Mesenchymal stem cell (in vitro differentiated cells and primary cell): ENCODE data around the gene LTB4R2.
A peak's percentile ranks its signal among the peaks of the same experiment; 100 is the strongest.

Experiments
- DNase-seq: peaks from one replicate; pipeline ENCODE4 v3.0.0-alpha.2; 2013
- H2AFZ ChIP-seq: one replicate; pipeline ENCODE4 v1.6.1; 2013; ENCODE audit warnings: low read depth, mild to moderate bottlenecking, control low read depth, inconsistent platforms, low read length, moderate library complexity
- H2AK5ac ChIP-seq: 2 replicates; pipeline ENCODE4 v1.6.1; 2013; ENCODE audit warnings: low read length, moderate library complexity, mild to moderate bottlenecking, inconsistent platforms; ENCODE audit not compliant: severe bottlenecking
- H2BK120ac ChIP-seq: one replicate; pipeline ENCODE4 v1.6.1; 2013; ENCODE audit warnings: low read depth, mild to moderate bottlenecking, inconsistent platforms, low read length, moderate library complexity
- H2BK12ac ChIP-seq, 2 experiments: one replicate each; pipeline ENCODE4 v1.6.1; 2013; ENCODE audit warnings: inconsistent platforms in 2 of 2, low read length in 2 of 2, mild to moderate bottlenecking in 2 of 2, moderate library complexity in 2 of 2, control low read depth in 1 of 2
- H2BK15ac ChIP-seq: one replicate; pipeline ENCODE4 v1.6.1; 2013; ENCODE audit warnings: mild to moderate bottlenecking, low read depth, inconsistent platforms; ENCODE audit not compliant: poor library complexity, severe bottlenecking
- H2BK5ac ChIP-seq: 2 replicates; pipeline ENCODE4 v1.6.1; 2013; ENCODE audit warnings: low read depth, mild to moderate bottlenecking, low read length, control low read depth, inconsistent platforms; ENCODE audit not compliant: poor library complexity, severe bottlenecking
- H3K14ac ChIP-seq, 2 experiments: one replicate each; pipeline ENCODE4 v1.6.1; 2013; ENCODE audit warnings: inconsistent platforms in 2 of 2, low read length in 2 of 2, control low read depth in 1 of 2, mild to moderate bottlenecking in 1 of 2, moderate library complexity in 1 of 2
- H3K18ac ChIP-seq, 2 experiments: one replicate each; pipeline ENCODE4 v1.6.1; 2013; ENCODE audit warnings: inconsistent platforms in 2 of 2, low read length in 2 of 2, control low read depth in 1 of 2, low read depth in 1 of 2, mild to moderate bottlenecking in 1 of 2
- H3K23ac ChIP-seq, 2 experiments: one replicate each; pipeline ENCODE4 v1.6.1; 2013; ENCODE audit warnings: inconsistent platforms in 2 of 2, low read length in 2 of 2, mild to moderate bottlenecking in 2 of 2, moderate library complexity in 2 of 2, control low read depth in 1 of 2
- H3K27ac ChIP-seq: 2 replicates; pipeline ENCODE4 v1.5.1; 2013; ENCODE audit warnings: mild to moderate bottlenecking, moderate library complexity, low read length, control low read depth, inconsistent platforms; ENCODE audit not compliant: poor library complexity, severe bottlenecking
- H3K27me3 ChIP-seq, 2 experiments: 2 replicates each; pipeline versions ENCODE4 v1.6.1 to v1.7.0; 2013; ENCODE audit warnings: low read length in 2 of 2, mild to moderate bottlenecking in 2 of 2, moderate library complexity in 2 of 2, control low read depth in 1 of 2, inconsistent platforms in 1 of 2; ENCODE audit not compliant: control insufficient read depth in 1 of 2, insufficient read depth in 1 of 2
- H3K36me3 ChIP-seq, 2 experiments: 2 replicates each; pipeline versions ENCODE4 v1.6.1 to v1.7.0; 2013; ENCODE audit warnings: low read length in 2 of 2, control low read depth in 1 of 2, inconsistent platforms in 1 of 2, low read depth in 1 of 2, mild to moderate bottlenecking in 1 of 2; ENCODE audit not compliant: insufficient read depth in 2 of 2, control insufficient read depth in 1 of 2
- H3K4ac ChIP-seq, 2 experiments: one replicate each; pipeline ENCODE4 v1.6.1; 2013; ENCODE audit warnings: inconsistent platforms in 2 of 2, low read length in 2 of 2, mild to moderate bottlenecking in 2 of 2, moderate library complexity in 2 of 2, control low read depth in 1 of 2, low read depth in 1 of 2
- H3K4me1 ChIP-seq: 2 replicates; pipeline ENCODE4 v1.6.1; 2013; ENCODE audit warnings: low read depth, low read length, control low read depth; ENCODE audit not compliant: control insufficient read depth, insufficient read depth
- H3K4me2 ChIP-seq: 2 replicates; pipeline ENCODE4 v1.6.1; 2013; ENCODE audit warnings: low read length, mild to moderate bottlenecking, inconsistent platforms; ENCODE audit not compliant: poor library complexity, severe bottlenecking
- H3K4me3 ChIP-seq, 2 experiments: 2 replicates each; pipeline versions ENCODE4 v1.5.1 to v1.7.0; 2013; ENCODE audit warnings: low read length in 2 of 2, mild to moderate bottlenecking in 2 of 2, control low read depth in 1 of 2, low read depth in 1 of 2; ENCODE audit not compliant: insufficient read depth in 1 of 2
- H3K79me1 ChIP-seq: replicated peaks from 2 replicates; pipeline ENCODE4 v1.6.1; 2013; ENCODE audit warnings: mild to moderate bottlenecking, control low read depth, low read length, inconsistent platforms; ENCODE audit not compliant: poor library complexity, severe bottlenecking
- H3K9ac ChIP-seq: 2 replicates; pipeline ENCODE4 v1.7.0; 2013; ENCODE audit warnings: mild to moderate bottlenecking, low read length, moderate library complexity
- H3K9me3 ChIP-seq: 2 replicates; pipeline ENCODE4 v1.7.0; 2013; ENCODE audit warnings: mild to moderate bottlenecking, low read length; ENCODE audit not compliant: control insufficient read depth
- H4K8ac ChIP-seq: one replicate; pipeline ENCODE4 v1.6.1; 2013; ENCODE audit warnings: inconsistent platforms, mild to moderate bottlenecking, low read length, moderate library complexity
- H4K91ac ChIP-seq: one replicate; pipeline ENCODE4 v1.6.1; 2013; ENCODE audit warnings: mild to moderate bottlenecking, low read length, inconsistent platforms
- WGBS: methylation state at CpG from one replicate; pipeline ENCODE4 v1.1.7; 2013; ENCODE audit warnings: mixed read lengths; 5-methylcytosine and 5-hydroxymethylcytosine counted together

Gene LTB4R2

DNA sequence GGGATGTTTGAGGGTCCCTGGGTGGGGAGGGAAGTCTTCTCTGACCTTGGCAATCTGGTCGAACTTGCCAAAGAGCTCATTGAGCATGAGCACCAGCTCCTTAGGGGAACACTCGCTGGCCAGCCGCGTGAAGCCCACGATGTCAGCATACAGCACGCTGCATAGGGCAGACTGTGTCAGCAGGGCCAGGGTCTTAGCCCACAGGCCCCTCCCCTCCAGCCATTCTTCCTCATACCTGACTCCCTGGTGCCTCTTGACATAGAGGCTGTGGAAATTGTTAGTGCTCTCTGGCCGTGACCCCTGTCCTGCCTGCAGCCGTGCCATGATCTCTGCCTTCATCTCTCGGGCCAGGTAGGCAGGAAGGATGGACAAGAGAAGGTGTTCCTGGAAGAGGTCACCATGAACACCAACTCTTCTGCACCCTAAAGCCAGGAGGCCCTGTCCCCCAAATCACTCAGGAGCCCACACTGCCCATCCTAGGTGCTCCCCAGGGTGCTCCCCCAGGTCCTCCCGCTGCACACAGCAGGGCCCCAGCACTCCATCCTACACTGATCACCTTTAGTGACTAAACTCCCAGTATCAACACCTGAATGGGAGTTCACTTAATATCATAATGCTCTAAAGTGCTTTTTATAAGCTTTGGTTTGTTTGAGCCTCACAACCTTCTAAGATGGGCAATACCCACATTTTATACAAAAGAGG lies 21.2 kb downstream of the LTB4R2 start:
- no peak overlapping the region for H3K4me2 ChIP-seq
- 92% methylated on average over 10 of the region's 10 CpGs for whole genome bisulfite sequencing
- H2BK12ac ChIP-seq, result no peak overlapping the region
- H3K23ac ChIP-seq, result no peak overlapping the region
- H2BK15ac ChIP-seq, result no peak overlapping the region
- H3K4ac ChIP-seq, result no peak overlapping the region
- no peak for DNase-seq
- peak overlapping the region; percentile 6 for H4K91ac ChIP-seq
- peaks cover 11 to 29% of the 10 kb centered on the region in 2 experiments for H3K27me3 ChIP-seq
- H3K14ac ChIP-seq, result no peak overlapping the region
- H3K27ac ChIP-seq, result no peak overlapping the region
- no peaks in the 10 kb centered on the region for H3K9me3 ChIP-seq
- H3K79me1 ChIP-seq, result no peaks in the 10 kb centered on the region
- no peak overlapping the region for H3K4me3 ChIP-seq
- H2AFZ ChIP-seq, result no peak overlapping the region
- H3K36me3 ChIP-seq, result no peaks in the 10 kb centered on the region
- no peak overlapping the region for H3K18ac ChIP-seq
- no peak overlapping the region for H3K9ac ChIP-seq
- H2BK120ac ChIP-seq, result no peak overlapping the region
- H2AK5ac ChIP-seq, result no peak overlapping the region
- peaks cover 31% of the 10 kb centered on the region for H3K4me1 ChIP-seq
- H4K8ac ChIP-seq, result no peak overlapping the region
- no peak overlapping the region for H2BK5ac ChIP-seq

- Histone ChIP-seq H2BK12ac (no peak overlapping the region), H2BK15ac (no peak overlapping the region), H3K18ac (no peak overlapping the region), H3K79me1 (no peaks in the 10 kb centered on the region), H3K9ac (no peak overlapping the region), H4K91ac (no peak overlapping the region), H3K27ac (no peak overlapping the region), H3K4me2 (no peak overlapping the region), H2AFZ (no peak overlapping the region), H3K36me3 (peaks cover 0 to 3% of the 10 kb centered on the region in 2 experiments), H2AK5ac (no peak overlapping the region), H4K8ac (no peak overlapping the region), H3K4me1 (peaks cover 31% of the 10 kb centered on the region), H2BK5ac (no peak overlapping the region), H3K14ac (no peak overlapping the region), H3K4ac (peak overlapping the region in 1 of 2 experiments; percentile 1), H2BK120ac (no peak overlapping the region), H3K27me3 (peaks cover 13 to 28% of the 10 kb centered on the region in 2 experiments), H3K23ac (no peak overlapping the region), H3K4me3 (no peak overlapping the region), H3K9me3 (no peaks in the 10 kb centered on the region)
- 73% methylated on average over 26 of the region's 26 CpGs for WGBS
- DNase-seq, result no peak
Measured at GRCh38 chr14:24331731-24332267, 21.9 kb downstream of the LTB4R2 start.

- no peak overlapping the region for H2BK15ac ChIP-seq
- peak overlapping the region; percentile 56 for H4K91ac ChIP-seq
- H2BK120ac ChIP-seq, result no peak overlapping the region
- peak overlapping the region; percentile 30 to 92 for H3K18ac ChIP-seq
- no peaks in the 10 kb centered on the region for H3K9me3 ChIP-seq
- peak; percentile 75 for DNase-seq
- 7% methylated on average over 56 of the region's 56 CpGs for WGBS
- peak overlapping the region; percentile 39 for H3K9ac ChIP-seq
- H3K79me1 ChIP-seq, result no peaks in the 10 kb centered on the region
- peaks cover 13 to 33% of the 10 kb centered on the region in 2 experiments for H3K27me3 ChIP-seq
- peak overlapping the region; percentile 46 for H2AFZ ChIP-seq
- peaks cover 0 to 9% of the 10 kb centered on the region in 2 experiments for H3K36me3 ChIP-seq
- H2BK5ac ChIP-seq, result no peak overlapping the region
- peak overlapping the region in 1 of 2 experiments; percentile 80 for H2BK12ac ChIP-seq
- peak overlapping the region; percentile 60 for H3K4me2 ChIP-seq
- no peak overlapping the region for H2AK5ac ChIP-seq
- H3K4me3 ChIP-seq, result peak overlapping the region; percentile 20 to 64
- peak overlapping the region; percentile 64 to 74 for H3K4ac ChIP-seq
- peak overlapping the region in 1 of 2 experiments; percentile 34 for H3K23ac ChIP-seq
- peaks cover 31% of the 10 kb centered on the region for H3K4me1 ChIP-seq
- peak overlapping the region in 1 of 2 experiments; percentile 50 for H3K14ac ChIP-seq
- peak overlapping the region; percentile 91 for H4K8ac ChIP-seq
- H3K27ac ChIP-seq, result no peak overlapping the region
Measured at GRCh38 chr14:24332268-24332993, 22.5 kb downstream of the LTB4R2 start.
